ENCODE measurements around the gene GRAMD1C.

GRCh38 chr3:113906568-113907140 is 68.1 kb downstream of the GRAMD1C start:
- TF ChIP-seq CTCF (IDR thresholded peaks at IDR 0.05): no peak
- TF ChIP-seq EP300 (IDR thresholded peaks at IDR 0.05): no peak
